Activated naive CD4-positive, alpha-beta T cell treated with anti-CD3 and anti-CD28 coated beads, Interleukin-2, amount 50 U/mL, for 24 hours (primary cell): ENCODE measurements around the gene P2RX3.

Experiments used
- H3K27ac Mint-ChIP-seq: one replicate; pipeline ENCODE4 v1.8.0; 2021; ENCODE audit warnings: mild to moderate bottlenecking, mixed read lengths
- H3K27me3 Mint-ChIP-seq: one replicate; pipeline ENCODE4 v1.8.0; 2021; ENCODE audit warnings: mixed read lengths
- H3K36me3 Mint-ChIP-seq: one replicate; pipeline ENCODE4 v1.8.0; 2021; ENCODE audit warnings: mixed read lengths
- H3K4me1 Mint-ChIP-seq: one replicate; pipeline ENCODE4 v1.8.0; 2021; ENCODE audit warnings: mixed read lengths
- H3K4me3 Mint-ChIP-seq: one replicate; pipeline ENCODE4 v1.8.0; 2021; ENCODE audit warnings: mild to moderate bottlenecking, mixed read lengths
- H3K9me3 Mint-ChIP-seq: one replicate; pipeline ENCODE4 v1.8.0; 2021; ENCODE audit warnings: mixed read lengths

The P2RX3 gene

DNA sequence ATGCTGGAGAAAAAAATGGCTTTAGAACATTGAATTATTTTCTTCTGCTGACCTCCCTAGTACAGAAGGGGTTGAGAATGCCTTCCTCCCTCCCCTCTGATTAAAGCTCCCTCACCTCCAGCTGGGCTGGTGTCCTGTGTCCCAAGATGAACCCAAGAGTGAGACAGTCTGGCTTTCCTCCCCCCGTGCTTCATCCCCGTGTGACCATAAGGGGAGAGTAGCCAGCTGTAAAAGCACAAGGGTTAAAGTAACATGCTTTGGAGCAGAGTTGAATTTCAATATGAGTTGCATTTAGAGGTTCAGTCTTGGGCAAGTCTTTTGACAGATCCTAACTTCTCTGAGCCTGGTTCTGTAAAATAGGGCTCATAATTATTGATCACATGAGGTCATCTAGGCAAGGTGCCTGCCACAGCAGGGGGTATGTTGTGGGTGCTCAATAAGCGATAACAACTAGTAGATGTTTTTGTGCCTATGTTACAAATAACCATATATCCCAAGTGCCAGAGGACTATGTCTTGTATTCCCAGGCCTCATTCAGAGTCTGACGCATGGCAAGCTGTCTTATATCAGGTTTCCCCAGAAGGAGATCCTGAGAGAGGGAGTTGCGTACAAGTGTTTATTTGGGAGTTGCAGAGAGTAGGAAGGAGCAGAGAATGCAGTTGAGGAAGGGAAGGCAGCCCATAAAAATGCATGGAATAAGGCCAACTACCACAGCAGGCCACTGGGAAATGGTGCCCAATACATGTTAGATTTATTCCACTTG is 48.2 kb downstream of the P2RX3 start:
- Mint-ChIP-seq H3K4me3 (no peak overlapping the region), H3K9me3 (no peaks in the 10 kb centered on the region), H3K27me3 (peaks cover 2% of the 10 kb centered on the region), H3K27ac (no peak overlapping the region), H3K36me3 (no peaks in the 10 kb centered on the region), H3K4me1 (no peaks in the 10 kb centered on the region)

DNA sequence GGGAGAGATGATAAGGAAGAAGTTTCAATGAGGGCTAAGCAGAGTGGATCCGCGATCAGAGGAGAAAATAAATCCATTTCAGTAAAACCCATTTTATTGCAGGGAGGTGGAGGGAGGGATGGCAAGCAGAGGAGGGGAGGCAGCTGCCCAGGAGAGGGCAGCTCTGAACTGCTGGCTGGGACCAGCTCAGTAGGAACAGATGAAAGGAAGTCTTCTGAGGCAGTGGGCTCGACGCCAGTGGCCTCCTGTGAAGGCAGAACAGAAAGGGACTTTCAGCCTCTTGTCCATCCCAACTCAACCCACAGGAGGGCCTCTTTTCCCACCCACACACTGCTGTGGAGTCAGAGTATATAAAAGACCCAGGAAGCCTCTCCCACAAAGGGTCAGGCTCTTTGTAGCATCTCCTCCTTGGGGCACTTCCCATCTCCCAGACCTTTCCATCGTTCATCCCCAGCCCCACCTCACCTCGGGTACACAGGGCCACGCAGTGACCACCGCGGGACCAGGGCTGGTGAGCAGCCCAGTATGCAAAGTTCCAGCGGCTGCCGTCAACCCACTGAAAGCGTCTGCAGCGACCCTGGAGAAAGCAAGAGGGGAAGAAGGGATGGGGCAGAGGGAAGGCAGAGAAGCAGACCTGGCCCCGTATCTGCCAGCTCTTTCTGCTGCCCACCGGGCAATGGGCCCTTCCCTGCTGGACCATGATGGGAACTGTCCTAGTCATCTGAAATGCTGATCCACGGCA is 49.3 kb downstream of the P2RX3 start:
- Mint-ChIP-seq H3K4me3 (no peak overlapping the region), H3K36me3 (no peaks in the 10 kb centered on the region), H3K4me1 (no peaks in the 10 kb centered on the region), H3K27me3 (peaks cover 2% of the 10 kb centered on the region), H3K27ac (peak overlapping the region; percentile 12), H3K9me3 (no peaks in the 10 kb centered on the region)

DNA sequence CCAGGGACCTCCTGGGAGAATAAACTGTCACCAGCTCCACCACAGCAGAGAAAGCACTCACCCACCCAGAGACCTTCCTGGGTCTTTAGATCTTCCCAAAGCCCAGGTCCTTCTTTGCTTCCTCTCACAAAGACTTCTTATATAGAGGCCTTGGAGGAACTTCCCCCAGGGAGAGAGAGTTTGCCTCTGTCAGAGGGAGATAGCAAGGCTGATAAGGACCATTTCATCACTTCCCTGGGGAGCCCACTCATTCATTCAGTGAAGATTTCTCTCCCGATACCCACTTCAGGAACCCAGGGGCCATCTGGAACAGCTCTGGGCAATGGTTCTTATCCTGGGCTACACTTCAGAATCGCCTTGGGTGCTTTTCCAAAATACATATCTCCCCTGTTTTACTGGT is 52.4 kb downstream of the P2RX3 start, which contains the start of gene PRG2:
PRG2 (minus strand) TSS at position 116 of the 400 bp plus-strand sequence. CDS start 706 bp downstream, outside the sequence.
- Mint-ChIP-seq H3K27ac (no peak within 1 kb of the TSS), H3K36me3 (no peaks in the 10 kb centered on the region), H3K9me3 (no peaks in the 10 kb centered on the region), H3K27me3 (no peaks in the 10 kb centered on the region), H3K4me1 (no peaks in the 10 kb centered on the region), H3K4me3 (no peak within 1 kb of the TSS)

DNA sequence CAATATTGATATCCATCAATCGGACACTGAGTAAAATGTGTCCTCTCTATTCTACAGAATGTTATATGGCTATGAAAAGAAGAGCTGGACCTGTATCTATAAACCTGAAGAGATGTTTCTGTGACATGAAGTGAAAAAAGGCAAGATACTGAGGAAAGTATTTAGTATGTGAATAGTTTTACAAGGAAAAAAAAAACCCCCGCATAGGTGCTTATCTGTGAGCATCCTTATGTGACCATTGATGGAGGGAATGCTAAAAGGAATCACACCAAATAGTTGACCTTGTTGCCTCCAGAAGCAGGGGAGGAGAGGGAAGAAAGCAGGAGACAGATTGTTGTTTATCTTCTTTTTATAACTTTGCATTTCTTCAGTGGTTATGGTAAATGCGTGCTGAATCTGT is 53.0 kb downstream of the P2RX3 start:
- Mint-ChIP-seq H3K27me3 (no peaks in the 10 kb centered on the region), H3K4me1 (no peaks in the 10 kb centered on the region), H3K9me3 (no peaks in the 10 kb centered on the region), H3K36me3 (no peaks in the 10 kb centered on the region), H3K27ac (no peak overlapping the region), H3K4me3 (no peak overlapping the region)

DNA sequence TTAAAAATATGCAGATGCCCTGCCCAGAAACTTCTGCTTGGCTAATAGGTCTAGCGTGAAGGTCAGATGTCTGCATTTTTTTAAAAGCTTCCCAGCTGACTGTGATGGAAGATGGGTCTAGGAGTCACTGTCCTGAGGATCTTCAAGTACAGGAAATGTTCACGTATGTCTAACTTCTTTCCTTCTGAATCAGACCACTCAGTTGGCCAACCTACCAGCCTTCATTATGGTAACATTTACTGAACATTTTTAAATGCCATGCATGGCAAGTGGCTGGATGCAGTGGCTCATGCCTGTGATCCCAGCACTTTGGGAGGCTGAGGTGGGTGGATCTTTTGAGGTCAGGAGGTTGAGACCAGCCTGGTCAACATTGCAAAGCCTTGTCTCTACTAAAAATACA is 53.4 kb downstream of the P2RX3 start:
- Mint-ChIP-seq H3K9me3 (no peaks in the 10 kb centered on the region), H3K27me3 (no peaks in the 10 kb centered on the region), H3K4me3 (no peak overlapping the region), H3K36me3 (no peaks in the 10 kb centered on the region), H3K4me1 (no peaks in the 10 kb centered on the region), H3K27ac (no peak overlapping the region)

DNA sequence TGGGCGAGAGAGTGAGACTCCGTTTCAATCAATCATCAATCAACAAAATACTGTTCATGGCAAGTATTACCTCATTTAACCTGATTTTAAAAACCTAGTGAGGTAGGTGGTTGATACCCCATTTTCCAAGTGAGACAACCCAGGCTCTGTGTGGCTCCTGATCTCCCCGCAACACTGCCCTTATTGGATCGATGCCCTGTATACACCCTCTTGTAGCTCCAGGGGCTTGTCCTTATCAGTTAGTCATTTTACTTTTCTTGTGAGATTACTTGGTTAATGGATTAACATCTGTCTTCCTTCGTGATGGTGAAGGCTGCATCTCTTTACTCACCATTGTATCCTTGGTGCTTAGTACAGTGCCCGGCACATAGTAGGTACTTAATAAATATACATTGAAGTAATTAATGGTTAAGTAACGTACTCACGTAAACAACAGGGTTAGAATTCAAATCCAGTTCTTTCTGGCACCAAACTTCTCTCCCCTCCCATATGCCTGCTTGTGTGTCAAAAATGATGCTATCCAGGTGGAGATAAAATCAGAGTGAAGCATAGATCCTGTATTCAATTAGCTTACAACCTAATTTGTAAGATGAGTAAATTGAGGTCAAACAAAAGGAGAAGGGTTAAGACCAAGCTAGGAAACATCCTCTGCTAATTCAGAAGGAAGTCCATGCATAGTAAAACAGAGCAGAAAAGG is 54.1 kb downstream of the P2RX3 start:
- no peaks in the 10 kb centered on the region for H3K27me3 Mint-ChIP-seq
- no peaks in the 10 kb centered on the region for H3K9me3 Mint-ChIP-seq
- H3K36me3 Mint-ChIP-seq: no peaks in the 10 kb centered on the region
- H3K27ac Mint-ChIP-seq: peak overlapping the region; percentile 57
- no peak overlapping the region for H3K4me3 Mint-ChIP-seq
- no peaks in the 10 kb centered on the region for H3K4me1 Mint-ChIP-seq

DNA sequence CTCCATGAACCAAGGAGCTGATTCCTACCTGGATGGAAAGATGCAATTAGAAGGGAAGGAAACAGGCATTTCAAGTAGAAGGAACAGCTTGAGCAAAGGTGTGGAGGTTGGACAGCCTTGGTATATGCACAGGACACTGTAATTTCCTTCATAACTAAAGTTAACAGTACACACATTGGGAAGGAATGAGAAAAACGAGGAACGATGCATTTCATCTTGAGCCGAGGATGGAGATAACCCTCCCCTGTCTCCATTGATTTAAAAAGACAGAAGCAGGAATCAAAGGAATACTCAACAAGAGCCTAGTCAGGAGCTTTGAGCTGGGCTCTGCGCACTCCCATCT is 54.6 kb downstream of the P2RX3 start:
- H3K27me3 Mint-ChIP-seq: no peaks in the 10 kb centered on the region
- no peaks in the 10 kb centered on the region for H3K9me3 Mint-ChIP-seq
- H3K4me3 Mint-ChIP-seq: no peak overlapping the region
- H3K27ac Mint-ChIP-seq: peak overlapping the region; percentile 57
- H3K36me3 Mint-ChIP-seq: no peaks in the 10 kb centered on the region
- no peaks in the 10 kb centered on the region for H3K4me1 Mint-ChIP-seq

DNA sequence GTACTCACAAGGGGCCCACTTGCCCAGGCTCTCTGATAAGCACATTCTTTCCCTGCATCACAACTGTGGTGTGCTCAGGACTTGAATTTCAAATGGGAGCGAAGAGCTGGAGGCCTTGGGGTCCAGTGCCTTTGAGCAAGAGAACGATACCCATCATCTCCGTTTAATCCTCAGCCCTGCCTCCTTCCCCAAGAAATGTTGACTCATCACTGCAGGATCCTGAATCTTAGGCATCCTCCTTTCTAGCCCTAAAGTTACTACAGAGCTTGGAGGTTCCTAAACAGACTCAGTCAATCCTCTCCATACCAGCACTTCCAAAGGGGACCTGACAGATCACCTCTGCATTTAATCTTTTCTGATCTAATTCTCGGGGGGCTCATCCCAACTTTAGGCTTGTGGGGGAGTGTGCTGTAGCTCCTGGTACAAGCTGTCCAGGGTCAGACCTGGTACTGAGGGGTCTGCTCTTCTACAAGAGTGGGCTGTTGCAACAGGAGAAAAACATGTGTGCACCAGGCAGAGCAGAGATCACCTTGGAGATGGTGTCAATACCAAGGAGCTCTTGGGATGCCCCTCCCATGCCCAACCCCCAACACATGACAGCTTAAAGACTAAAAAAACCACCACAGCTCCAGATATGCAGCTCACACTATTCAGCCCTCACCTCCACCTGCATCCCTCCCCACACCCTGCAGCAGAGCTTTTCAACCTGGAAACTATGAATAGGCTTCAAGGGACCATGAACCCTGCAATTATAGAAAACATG is 56.2 kb downstream of the P2RX3 start:
- Mint-ChIP-seq H3K27me3 (no peaks in the 10 kb centered on the region), H3K27ac (no peak overlapping the region), H3K9me3 (no peaks in the 10 kb centered on the region), H3K36me3 (no peaks in the 10 kb centered on the region), H3K4me3 (no peak overlapping the region), H3K4me1 (no peaks in the 10 kb centered on the region)

DNA sequence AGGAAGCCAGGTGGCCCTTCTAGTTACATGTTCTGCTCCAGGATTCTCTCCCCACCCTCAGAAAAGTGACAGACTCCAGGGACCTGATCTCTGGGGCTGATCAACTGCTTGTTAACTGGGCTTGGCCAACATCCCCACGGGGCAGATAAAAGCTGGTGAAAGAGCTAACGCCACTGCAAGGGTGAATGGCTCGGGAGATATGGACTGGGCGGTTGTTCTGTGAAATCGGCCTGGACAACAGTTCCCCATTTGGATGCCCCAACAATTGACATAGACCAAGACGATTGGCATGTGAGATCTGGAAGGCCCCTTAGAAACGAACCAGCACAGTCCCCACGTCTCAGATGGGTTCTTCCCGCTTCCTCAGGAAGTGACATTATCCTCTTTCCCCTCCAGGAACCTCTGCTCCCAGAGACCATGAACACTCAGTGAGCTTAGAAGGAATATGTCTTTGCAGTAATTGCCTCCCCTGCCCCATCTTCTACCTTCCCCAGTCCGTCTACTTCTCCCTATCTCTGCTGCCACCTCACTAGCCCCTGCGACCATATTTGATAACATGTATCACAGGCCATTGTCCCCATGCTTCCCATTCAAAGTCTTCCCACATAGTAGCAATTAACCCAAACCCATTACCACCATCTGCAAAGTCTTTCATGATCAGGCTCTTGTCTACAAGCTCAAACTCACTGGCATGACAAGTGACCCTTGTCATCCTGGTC is 57.9 kb downstream of the P2RX3 start:
- H3K4me3 Mint-ChIP-seq: no peak overlapping the region
- H3K9me3 Mint-ChIP-seq: no peaks in the 10 kb centered on the region
- H3K36me3 Mint-ChIP-seq: no peaks in the 10 kb centered on the region
- no peak overlapping the region for H3K27ac Mint-ChIP-seq
- no peaks in the 10 kb centered on the region for H3K4me1 Mint-ChIP-seq
- H3K27me3 Mint-ChIP-seq: no peaks in the 10 kb centered on the region

DNA sequence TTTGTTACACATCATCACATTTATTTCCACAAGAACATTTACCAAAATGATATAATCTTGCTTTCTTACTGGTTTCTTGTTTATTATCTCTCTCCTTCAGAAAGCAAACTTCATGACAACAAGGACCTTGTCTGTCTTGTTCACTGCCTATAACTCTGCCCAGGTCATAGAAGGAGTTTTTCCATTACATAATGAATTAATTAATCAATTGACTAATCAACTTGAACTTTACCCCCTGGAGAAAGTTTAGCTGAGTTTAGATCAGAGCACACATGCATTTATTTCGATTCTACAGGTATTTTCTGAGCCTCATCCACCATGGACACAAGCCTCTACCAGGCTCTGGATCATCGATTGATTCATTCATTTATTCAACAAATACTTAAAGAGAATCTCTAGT is 58.6 kb downstream of the P2RX3 start:
- H3K36me3 Mint-ChIP-seq: no peaks in the 10 kb centered on the region
- H3K4me3 Mint-ChIP-seq: no peak overlapping the region
- no peaks in the 10 kb centered on the region for H3K27me3 Mint-ChIP-seq
- no peaks in the 10 kb centered on the region for H3K4me1 Mint-ChIP-seq
- H3K9me3 Mint-ChIP-seq: no peaks in the 10 kb centered on the region
- no peak overlapping the region for H3K27ac Mint-ChIP-seq

DNA sequence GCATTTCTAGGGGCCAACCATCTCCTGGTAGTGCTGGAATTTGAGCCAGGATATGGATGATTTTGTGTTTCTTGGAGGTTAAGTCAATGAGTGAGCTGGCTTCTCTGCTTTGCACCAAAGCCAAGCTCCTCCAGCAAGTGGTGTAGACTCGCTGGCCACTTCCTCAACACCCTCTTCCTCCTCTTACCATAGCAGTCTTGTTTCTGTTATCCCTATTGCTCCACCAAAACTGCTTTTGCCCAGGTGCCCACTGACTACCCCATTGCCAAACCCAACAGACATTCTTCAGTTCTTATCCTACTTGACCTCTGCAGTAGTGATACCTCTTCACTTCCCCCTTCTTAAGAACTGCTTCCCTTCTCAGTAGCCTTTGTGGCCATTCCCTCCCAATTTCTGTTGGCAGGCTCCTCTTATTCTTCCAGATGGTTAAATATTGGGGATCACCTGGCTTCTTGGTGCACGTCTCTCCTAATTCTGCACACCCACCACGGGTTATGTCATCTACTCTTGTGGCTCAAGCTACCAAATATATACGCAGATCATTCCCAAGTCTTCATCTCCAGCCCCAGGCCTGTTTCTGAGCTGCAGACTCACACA is 59.3 kb downstream of the P2RX3 start:
- Mint-ChIP-seq H3K27ac (no peak overlapping the region), H3K27me3 (no peaks in the 10 kb centered on the region), H3K36me3 (no peaks in the 10 kb centered on the region), H3K4me1 (no peaks in the 10 kb centered on the region), H3K9me3 (no peaks in the 10 kb centered on the region), H3K4me3 (no peak overlapping the region)

DNA sequence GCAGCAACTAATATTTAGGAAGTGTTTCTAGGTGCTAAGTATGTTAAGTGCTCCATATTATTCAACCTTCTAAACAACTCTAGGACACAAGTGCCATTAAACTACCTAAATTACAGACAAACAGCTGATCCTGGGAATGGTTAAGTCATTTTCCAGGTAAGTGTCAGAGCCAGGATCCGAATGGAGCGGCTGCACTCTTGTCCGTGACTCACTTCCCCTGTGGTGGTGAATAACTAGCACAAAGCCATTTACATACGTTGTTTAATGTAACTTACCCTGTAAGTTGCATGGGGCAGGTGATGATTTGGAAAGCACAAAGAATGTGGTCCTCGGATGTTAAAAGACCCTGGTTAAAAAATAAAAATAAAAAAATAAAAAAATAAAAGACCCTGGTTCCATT is 61.1 kb downstream of the P2RX3 start:
- Mint-ChIP-seq H3K36me3 (peaks cover 3% of the 10 kb centered on the region), H3K4me1 (peaks cover 4% of the 10 kb centered on the region)

DNA sequence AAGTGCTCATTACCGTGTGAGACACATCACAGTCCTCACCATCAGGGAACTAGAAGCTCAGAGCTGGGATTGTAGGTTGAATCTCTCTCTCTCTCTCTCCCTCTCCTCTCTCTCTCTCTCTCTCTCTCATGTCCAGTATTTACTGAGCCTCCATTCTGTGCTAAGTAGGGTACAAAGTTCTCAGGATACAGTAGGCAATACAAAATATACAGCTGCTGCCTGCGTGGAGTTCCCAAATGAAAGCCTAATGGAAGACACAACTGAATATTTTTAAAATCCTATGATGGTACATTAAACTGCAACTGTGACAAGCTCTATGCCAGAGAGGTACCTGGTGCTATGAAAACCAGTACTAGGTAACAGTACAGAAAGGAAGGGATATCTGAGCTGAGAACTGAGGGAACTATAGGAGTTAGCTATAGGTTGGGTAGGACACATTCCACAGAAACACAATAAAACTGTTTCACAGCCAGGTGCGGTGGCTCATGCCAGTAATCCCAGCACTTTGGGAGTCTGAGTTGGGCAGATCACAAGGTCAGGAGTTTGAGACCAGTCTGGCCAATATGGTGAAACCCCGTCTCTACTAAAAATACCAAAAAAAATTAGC is 61.9 kb downstream of the P2RX3 start:
- Mint-ChIP-seq H3K36me3 (peaks cover 5% of the 10 kb centered on the region), H3K27ac (no peak overlapping the region), H3K9me3 (no peaks in the 10 kb centered on the region)

More for the DNA sequence above, 61.1 kb downstream of the P2RX3 start:
- Mint-ChIP-seq H3K4me3 (no peak overlapping the region), H3K27ac (no peak overlapping the region), H3K9me3 (no peaks in the 10 kb centered on the region), H3K27me3 (no peaks in the 10 kb centered on the region)

DNA sequence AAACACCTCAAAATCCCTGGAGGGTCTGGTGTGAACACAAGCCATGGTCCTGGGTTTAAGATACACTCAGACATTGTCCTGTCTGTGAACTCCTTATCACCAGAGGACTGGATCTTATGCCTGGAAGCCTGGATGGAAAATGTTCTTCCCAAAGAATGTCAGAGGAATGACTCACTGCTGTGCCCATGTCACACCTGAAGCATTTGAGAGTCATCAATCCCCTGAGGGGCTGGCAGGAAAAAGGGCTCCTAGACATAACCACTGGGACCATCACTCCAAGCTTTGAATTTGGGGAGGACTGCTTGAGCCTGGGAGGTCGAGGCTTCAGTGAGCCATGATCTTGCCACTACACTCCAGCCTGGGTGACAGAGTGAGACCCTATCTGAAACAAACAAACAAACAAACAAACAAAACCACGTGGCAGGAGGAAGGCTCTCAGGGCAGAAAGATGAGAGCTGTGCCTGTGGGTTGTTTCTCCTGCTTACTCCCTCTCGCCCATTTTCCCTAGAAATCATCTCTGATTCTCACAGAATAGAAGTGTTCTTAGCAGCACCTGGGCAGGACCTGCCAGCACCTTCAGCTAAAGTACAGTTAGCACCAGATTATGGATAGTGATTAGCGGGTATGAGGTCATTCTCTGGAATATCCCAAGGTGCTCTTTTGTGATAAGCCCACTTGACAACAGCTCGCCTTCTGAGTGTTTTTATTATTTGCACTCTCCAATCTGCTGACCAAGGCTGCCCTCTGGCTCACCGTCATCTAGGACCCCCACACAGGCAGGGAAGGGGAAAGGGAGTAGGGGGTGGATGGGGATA is 64.2 kb downstream of the P2RX3 start:
- Mint-ChIP-seq H3K27me3 (no peaks in the 10 kb centered on the region), H3K9me3 (no peaks in the 10 kb centered on the region), H3K4me1 (peaks cover 29% of the 10 kb centered on the region), H3K27ac (no peak overlapping the region), H3K4me3 (no peak overlapping the region), H3K36me3 (peaks cover 19% of the 10 kb centered on the region)

More for the DNA sequence above, 61.9 kb downstream of the P2RX3 start:
- no peak overlapping the region for H3K4me3 Mint-ChIP-seq
- peaks cover 5% of the 10 kb centered on the region for H3K4me1 Mint-ChIP-seq
- H3K27me3 Mint-ChIP-seq: no peaks in the 10 kb centered on the region
